Peyer's patch (tissue), 4 donors: Measurements from ENCODE around the gene FARS2.

Experiments used
- POLR2A ChIP-seq, 2 donors: fragments of 450-650 bp; IDR thresholded peaks; one replicate each; pipeline ENCODE4 v1.5.1; 2017; ENCODE audit warnings: antibody characterized with exemption in 2 of 2, mild to moderate bottlenecking in 2 of 2, moderate library complexity in 2 of 2
- TF ChIP-seq, protein P1 (sequence below), 6 experiments: fragments of 450-650 bp in 4 of 6; fragments of 200-600 bp in 2 of 6; sonication (generic) in 1 of 6; IDR thresholded peaks; one replicate each; pipeline ENCODE4 v1.5.1; 2017 to 2019; ENCODE audit warnings: antibody characterized with exemption in 6 of 6, mild to moderate bottlenecking in 3 of 6, moderate library complexity in 1 of 6

- TF ChIP-seq, protein P1, sequence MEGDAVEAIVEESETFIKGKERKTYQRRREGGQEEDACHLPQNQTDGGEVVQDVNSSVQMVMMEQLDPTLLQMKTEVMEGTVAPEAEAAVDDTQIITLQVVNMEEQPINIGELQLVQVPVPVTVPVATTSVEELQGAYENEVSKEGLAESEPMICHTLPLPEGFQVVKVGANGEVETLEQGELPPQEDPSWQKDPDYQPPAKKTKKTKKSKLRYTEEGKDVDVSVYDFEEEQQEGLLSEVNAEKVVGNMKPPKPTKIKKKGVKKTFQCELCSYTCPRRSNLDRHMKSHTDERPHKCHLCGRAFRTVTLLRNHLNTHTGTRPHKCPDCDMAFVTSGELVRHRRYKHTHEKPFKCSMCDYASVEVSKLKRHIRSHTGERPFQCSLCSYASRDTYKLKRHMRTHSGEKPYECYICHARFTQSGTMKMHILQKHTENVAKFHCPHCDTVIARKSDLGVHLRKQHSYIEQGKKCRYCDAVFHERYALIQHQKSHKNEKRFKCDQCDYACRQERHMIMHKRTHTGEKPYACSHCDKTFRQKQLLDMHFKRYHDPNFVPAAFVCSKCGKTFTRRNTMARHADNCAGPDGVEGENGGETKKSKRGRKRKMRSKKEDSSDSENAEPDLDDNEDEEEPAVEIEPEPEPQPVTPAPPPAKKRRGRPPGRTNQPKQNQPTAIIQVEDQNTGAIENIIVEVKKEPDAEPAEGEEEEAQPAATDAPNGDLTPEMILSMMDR (IDR thresholded peaks at IDR 0.05), result peak in 4 of 6 experiments; percentile 29 to 54 (median 50)
- no peak for TF ChIP-seq POLR2A (IDR thresholded peaks at IDR 0.05)
Observed at GRCh38 chr6:5401845-5402738, 140.8 kb downstream of the FARS2 start.
